Activated T-cell treated with anti-CD3 and anti-CD28 coated beads, Interleukin-2, amount 50 U/mL, for 48 hours (primary cell): ENCODE data around the gene ME3.
"Not testable (repeated sequence)": the region's sequence is repeated elsewhere in the genome, so short reads cannot be mapped to it uniquely, and the experiment has no call there.

Experiments used
- DNase-seq, 2 experiments: peaks; one replicate each; pipeline ENCODE4 v3.0.0-alpha.2; 2020

ME3 gene

DNA sequence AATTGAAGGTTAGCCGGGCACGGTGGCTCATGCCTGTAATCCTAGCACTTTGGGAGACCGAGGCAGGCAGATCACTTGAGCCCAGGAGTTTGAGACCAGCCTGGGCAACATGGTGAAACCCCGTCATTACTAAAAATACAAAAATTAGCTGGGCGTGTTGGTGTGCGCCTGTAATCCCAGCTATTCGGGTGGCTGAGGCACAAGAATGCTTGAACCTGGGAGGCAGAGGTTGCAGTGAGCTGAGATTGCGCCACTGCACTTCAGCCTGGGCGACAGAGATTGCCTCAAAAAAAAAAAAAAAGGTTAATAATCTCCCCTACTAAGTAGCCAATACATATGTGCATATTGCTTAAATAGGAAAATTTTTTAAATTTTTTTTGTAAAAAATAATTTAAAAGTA lies 255.5 kb downstream of the ME3 start:
- not testable (repeated sequence) for DNase-seq

DNA sequence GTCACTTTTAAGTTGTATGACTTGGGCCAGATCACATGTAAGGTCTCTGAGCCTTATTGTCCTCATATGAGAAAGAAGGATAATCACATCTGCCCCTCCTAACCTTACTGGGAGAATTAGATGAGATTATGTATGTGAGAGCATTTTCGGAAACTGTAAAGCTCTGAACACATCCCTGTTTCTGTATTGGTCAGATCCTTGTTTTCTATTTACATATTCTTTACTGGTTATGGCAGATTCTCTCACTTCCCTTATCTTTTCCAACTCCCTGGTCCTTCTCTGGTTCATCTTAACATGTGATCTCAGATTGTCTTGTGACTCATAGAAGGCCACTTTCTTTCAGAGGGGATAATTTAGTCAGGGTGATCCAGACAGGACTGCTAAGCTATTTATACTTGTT lies 255.9 kb downstream of the ME3 start:
- DNase-seq: no peak

DNA sequence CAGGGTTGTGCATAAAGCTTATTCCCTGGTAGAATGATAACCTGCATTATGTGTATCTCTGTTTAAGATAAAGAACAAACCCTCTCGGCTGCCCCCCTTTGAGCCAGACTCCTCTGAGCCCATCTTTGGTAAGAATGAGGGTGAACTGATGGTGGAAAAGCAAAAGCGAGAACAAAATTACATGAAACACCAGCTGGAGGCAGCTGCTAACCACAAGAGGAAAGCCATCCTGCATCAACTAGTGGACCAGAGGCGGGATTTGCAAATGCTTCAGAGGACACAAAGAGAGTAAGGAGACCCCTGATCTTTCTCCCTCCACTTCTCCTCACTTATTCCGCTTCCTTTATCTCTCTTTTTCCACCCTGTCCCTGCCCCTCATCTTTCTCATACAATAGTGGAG lies 257.4 kb downstream of the ME3 start:
- no peak for DNase-seq

DNA sequence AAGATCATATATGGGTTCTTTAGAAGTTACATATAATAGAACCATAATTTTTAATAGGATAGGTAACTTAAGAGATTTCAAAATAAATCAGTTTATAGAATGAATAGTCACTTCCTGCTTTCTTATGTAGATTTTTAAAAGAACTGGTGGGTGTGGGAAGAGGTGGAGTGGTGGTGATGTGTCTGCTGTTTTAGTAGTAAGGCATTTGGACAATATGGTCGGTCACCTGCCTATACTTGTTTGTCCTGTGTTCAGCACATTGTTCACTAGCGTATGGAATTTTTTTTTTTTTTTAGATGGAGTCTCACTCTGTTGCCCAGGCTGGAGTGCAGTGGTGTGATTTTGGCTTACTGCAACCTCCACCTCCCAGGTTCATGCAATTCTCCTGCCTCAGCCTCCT lies 258.4 kb downstream of the ME3 start:
- DNase-seq: no peak

DNA sequence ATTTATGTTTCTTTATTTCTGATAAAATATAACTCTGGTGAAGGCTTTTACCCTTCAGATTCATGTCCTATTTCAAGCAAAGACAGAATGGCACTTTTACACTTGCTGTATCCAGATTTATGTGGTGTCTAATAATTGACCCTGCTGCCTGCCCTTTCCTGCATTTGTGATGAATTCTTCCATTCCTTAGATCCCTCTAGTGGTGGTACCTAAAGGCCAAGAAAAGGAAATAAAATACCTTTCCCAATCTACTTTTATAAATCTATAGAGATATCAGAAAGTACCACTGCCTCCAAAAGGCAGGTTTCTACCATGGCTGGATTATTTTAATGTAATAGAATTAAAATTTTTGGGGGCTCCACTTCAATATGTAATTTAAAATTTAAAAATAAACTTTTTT lies 263.6 kb downstream of the ME3 start:
- DNase-seq: no peak

DNA sequence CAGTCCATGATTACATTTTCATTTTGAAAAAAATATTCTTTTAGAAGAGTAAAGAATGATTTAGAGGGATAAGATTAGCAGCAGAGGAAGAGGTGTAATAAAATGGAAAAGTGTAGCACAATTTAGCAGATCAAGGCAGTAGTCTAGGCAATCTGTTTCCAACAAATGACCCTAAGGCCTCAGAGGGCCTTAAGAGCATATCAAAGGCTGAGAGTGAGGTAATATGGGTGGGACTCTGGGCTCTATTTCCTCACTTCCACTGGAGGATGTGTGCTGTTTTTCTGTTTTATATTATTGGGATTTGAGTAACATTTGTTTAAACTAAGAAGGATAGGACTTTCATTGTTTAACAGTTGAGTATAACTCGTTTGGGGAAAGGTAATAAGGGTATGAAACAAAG lies 269.0 kb downstream of the ME3 start:
- no peak for DNase-seq

DNA sequence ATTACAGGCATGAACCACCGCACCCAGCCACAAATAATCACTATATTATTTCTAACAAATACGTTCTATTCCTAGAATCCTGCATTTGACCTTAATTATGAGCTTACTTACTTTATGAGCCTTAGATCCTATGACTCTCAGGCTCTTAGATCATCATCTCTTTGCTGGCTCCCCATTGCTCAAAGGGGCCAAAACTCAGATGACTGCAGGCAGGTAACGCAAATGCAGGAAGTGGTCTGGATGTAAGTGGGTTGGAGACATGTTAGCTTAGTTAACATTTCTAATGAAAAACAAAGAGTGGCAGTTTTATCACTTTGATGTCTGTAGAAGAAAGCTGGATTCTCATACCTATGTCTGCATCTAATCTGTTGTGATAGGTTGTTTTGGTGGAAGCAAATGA lies 274.3 kb downstream of the ME3 start:
- DNase-seq: no peak

DNA sequence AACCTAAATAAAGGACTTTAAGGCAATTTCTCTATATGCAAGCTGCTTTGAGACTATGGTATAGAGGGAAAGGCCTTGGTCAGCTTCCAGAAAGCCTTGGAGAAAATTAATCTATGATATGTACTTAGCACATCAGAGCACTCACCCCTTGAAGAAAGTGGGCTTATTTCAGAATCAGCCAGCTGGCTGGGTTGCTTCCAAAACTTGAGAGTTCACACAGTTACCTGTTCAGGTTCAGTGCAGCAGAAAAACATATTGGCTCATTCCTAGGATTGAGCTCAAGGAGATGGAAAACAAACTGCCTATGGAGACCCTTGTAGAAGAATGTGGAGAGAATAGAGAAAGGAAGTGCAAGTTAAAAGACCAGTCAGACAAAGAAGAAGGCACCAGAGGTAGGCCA lies 275.1 kb downstream of the ME3 start:
- DNase-seq: no peak

DNA sequence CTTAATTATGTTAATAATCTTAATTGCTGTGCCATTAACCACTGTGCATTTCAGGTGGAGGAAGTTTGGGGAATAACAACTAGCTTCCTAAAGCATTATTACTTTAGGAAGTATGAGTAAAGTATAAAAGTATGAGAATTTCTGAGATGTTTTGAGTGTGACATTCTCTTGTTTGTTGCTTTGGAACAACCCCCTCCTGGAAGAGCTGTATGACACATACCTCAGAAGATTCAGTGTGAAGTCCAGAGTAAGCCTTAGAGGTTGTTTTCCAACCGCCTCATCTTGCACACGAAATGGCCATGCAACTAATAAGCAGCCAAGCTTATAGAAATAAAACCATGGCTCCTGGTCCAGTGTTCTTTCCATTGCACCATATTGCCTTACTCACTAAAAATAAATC lies 276.0 kb downstream of the ME3 start:
- DNase-seq: no peak

DNA sequence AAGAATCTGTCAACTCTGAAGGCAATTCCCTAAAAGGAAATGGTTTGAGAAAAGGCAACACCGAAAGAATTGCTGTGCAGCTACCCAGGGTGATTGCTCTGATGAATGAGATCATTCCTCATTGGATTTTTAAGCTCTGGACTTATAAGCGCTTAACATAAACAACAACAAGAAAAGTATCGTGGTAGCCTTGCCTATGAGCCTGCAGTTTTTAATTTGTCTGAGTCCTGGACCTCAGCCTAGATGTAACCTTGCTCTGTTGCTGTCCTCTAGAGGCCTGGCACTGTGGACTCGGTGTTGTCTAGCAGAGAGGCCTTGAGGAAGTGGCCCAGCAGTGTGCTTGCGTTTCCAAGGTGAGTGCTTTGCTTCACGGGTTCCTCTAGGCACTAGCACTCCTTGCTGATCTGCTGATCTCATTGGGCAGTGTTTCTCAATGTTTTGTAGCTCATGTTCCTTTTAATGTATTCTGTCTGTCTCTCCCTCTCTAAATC lies 277.3 kb downstream of the ME3 start:
- no peak for DNase-seq
